ENCODE data around the gene LYRM9. TPM values are rescaled to one million over a fixed set of nuclear protein-coding genes. Genes with fewer than 3 reads are reported as not detected.

The LYRM9 gene
- total RNA-seq, 1 donor: 9.7 TPM

DNA sequence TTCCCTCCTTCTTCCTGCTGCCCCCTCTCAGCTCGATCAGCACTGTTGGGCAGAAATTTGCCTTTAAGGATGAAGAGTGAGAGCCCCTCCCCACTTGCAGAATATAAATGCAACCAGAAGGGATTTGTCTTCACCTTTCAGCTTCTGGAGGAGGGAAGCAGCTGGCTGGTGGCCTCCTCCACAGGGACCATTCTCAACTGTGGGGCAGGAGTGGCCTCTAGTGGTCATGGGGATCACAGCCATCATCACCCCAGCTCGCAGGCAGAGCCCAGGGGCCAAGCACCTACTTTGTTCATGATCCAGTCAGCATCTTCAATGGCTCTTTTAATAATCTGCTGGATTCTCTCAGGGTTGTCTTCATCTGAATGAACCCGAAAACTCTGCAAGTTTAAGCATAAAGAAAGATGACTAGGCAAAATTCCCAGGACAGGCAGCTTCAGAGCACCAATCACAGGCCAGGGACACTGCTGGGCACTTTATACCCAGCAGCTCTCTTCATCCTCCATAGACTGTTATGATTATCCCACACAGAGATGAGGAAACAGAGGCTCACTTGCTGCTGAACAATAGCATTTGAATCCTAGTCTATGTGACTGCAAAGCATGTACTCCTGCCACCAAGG lies 13.1 kb downstream of the LYRM9 start:
- no peak overlapping the region for H3K4me3 ChIP-seq (ENCODE audit: low read depth, low read length)
- TF ChIP-seq CTCF (IDR thresholded peaks at IDR 0.05; ENCODE audit: insufficient read depth, low read length): peak; percentile 85
- peak; percentile 60 for DNase-seq (ENCODE audit: low read depth)

GRCh38 chr17:27878776-27879562 lies 14.2 kb downstream of the LYRM9 start:
- no peak for DNase-seq (ENCODE audit: low read depth)

GRCh38 chr17:27873746-27874145 lies 19.4 kb downstream of the LYRM9 start:
- DNase-seq (ENCODE audit: low read depth): no peak
- no peak for TF ChIP-seq CTCF (IDR thresholded peaks at IDR 0.05; ENCODE audit: insufficient read depth, low read length)

More at GRCh38 chr17:27878776-27879562, 14.2 kb downstream of the LYRM9 start:
- TF ChIP-seq CTCF (IDR thresholded peaks at IDR 0.05; ENCODE audit: insufficient read depth, low read length): no peak
- no peak overlapping the region for H3K4me3 ChIP-seq (ENCODE audit: low read depth, low read length)

GRCh38 chr17:27873211-27873610 lies 20.0 kb downstream of the LYRM9 start:
- no peak overlapping the region for H3K4me3 ChIP-seq (ENCODE audit: low read depth, low read length)
- TF ChIP-seq CTCF (IDR thresholded peaks at IDR 0.05; ENCODE audit: insufficient read depth, low read length): no peak
- no peak for DNase-seq (ENCODE audit: low read depth)

More at GRCh38 chr17:27873746-27874145, 19.4 kb downstream of the LYRM9 start:
- H3K4me3 ChIP-seq (ENCODE audit: low read depth, low read length): no peak overlapping the region

GRCh38 chr17:27872776-27873175 lies 20.4 kb downstream of the LYRM9 start:
- no peak for DNase-seq (ENCODE audit: low read depth)
- TF ChIP-seq CTCF (IDR thresholded peaks at IDR 0.05; ENCODE audit: insufficient read depth, low read length): no peak
- H3K4me3 ChIP-seq (ENCODE audit: low read depth, low read length): no peak overlapping the region

- no peak for DNase-seq (ENCODE audit: low read depth)
- no peak for TF ChIP-seq CTCF (IDR thresholded peaks at IDR 0.05; ENCODE audit: insufficient read depth, low read length)
- no peak overlapping the region for H3K4me3 ChIP-seq (ENCODE audit: low read depth, low read length)
These were observed 21.8 kb downstream of the LYRM9 start for GRCh38 chr17:27871407-27871806.
